ENCODE results near the gene ANKRD44.

ANKRD44 gene

GRCh38 chr2:197145471-197146056, 165.0 kb downstream of the ANKRD44 start:
- no peak for DNase-seq (ENCODE audit: low read depth in 2 of 2)

DNA sequence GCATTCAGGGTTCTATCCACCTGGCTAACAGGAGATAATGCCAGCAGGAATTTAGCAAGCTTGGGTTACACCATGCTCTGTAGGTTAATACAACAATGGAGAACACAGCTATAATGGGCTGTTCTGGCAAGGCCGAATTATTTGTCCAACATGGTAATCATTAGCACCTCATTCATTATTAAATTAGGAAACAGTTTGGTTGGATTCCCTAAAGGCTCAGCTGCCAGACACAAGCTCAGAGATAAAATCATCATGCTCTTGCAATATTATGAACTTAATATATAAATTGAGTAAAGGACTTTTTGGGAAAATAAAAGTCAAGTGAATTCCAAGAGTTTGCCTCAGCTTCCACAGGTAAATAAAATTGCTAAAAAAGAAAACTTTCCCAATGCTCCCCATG, 166.4 kb downstream of the ANKRD44 start:
- DNase-seq (ENCODE audit: low read depth in 2 of 2), result no peak

DNA sequence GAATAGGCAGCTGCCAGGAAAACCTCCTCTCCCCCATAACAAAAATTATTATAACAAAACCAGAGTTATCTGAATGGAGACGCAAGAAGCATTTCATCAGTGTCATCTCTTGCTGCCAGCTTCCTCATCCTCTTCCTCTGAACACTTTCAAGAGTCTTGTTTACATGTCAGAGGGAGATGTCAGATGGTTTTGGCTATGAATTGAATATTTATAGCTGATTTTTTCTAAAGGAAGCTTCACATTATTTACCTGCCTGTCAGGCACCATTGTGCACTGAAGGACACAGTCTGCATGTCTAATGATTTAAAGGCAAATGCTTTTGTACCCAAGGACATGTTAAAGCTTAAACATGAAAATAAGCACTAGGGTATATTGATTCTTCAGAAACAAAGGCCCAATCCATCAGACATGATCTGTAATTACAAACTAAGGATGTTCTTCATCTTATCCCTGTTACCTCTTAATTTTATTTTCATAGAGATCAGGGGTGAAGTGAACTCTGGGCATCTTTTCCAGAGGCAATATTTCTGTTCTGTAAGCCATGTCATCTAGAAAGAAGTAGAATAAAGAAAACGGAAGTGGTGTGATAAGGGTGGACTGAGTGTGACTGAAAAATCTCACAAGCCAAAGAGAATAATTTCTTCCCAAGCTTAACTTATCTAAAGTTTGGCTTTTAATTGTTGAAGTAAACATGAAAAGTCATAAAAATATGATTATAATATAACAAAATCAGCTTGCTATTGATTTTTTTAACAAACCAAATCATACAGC, 168.7 kb downstream of the ANKRD44 start:
- no peak for DNase-seq (ENCODE audit: low read depth in 2 of 2)

DNA sequence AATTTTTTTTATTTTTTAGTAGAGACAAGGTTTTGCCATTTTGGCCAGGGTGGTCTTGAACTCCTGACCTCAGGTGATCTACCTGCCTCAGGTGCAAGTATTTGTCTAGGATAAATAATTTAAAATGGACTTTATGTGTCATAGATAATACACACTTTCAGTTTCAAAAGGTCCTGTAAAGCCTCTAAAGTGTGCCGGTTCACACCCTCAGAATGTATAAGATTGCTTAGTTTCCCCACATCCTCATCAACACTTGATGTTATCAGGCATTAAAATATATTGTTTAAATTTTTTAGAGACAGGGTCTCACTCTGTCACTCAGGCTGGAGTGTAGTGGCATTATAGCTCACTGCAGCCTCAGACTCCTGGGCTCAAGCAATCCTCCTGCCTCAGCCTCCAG, 170.5 kb downstream of the ANKRD44 start:
- no peak for DNase-seq (ENCODE audit: low read depth in 2 of 2)

- no peak for DNase-seq (ENCODE audit: low read depth in 2 of 2)
These were observed 172.1 kb downstream of the ANKRD44 start for GRCh38 chr2:197138506-197138905.

DNA sequence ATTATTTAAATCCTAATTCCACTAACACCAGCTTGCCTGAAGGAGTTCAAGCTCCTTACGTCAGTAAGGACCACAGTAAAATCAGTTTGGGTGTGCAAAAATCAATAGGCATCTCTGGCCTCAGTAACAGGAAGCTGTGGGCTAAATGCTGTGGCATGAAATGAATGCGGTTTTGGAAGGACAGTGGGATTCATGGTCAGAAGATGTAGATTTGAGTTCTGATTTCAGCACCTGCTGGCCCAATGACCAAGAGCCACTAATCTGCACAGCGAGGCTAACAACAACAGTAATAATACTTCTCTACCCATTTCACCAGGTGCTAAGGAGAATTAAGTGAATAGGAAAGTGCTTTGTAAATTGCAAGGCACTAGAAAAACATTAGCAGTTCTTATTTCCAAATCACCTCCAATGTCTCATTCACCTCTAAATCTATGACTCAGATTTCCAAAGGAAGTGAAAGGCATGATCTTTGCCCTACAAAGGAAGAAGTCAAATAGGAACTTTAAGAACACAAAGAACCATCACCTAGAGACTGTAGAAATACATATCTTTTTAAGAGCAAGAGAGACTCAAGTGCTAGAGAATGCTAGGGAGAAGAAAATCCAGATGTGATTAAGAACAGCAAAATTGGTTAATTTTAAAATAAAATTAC, 172.6 kb downstream of the ANKRD44 start:
- no peak for DNase-seq (ENCODE audit: low read depth in 2 of 2)

DNA sequence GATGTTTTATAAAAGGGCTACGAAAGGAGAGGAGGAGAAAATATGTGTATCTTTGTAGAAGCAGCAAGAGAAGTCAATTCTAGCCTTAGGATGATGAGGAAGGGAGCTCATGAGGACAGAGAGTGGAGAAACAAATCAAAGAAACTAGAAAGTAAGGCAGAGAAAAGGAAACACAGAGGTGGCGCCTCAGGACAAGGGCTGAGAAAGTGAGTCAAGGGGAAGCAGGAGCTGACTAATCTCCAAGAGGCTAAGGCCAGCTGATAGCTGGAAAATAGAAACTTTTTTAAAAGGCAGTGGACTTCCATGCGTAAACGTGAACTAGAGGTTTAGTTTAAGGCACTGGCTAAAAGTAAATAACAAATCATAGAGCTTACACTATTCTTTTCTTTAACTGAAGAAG, 173.3 kb downstream of the ANKRD44 start:
- no peak for DNase-seq (ENCODE audit: low read depth in 2 of 2)

DNA sequence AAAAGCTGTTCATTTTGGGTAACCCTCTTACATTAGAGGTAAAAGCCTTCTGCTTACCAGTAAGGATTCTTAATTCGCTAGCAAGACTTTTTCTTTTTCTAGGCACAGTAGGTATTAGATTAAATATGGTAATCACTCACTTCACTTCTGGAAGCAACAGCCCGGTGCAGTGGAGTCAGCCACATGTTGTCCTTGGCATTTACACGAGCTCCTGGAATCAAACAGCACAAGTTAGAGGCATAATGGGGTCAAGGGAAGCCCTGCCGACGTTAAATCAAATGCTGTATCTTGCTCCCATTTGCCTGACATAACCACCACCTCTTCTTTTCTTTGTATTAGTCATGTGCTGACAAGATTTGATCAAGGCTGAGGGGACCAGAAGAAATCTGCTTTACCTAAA, 174.1 kb downstream of the ANKRD44 start:
- no peak for DNase-seq (ENCODE audit: low read depth in 2 of 2)

GRCh38 chr2:197135806-197136205, 174.8 kb downstream of the ANKRD44 start:
- DNase-seq (ENCODE audit: low read depth in 2 of 2), result no peak

DNA sequence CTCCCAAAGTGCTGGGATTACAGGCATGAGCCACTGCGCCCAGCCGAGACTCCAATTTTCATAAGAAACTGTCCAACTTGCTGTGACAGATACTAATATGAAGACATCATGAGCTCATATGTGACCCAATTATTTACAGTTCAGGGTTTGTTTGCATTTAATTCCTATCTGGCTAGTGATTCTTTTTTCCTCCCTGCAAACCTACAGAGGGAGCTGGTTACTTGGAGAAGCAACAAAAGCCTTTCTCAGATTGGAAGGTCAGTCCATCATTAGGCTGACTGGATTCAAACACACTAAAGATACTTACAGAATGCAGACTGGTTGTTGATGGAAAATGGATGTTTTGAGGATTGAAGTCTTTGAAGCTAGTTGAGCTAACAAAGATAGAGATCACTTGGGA, 176.4 kb downstream of the ANKRD44 start:
- no peak for DNase-seq (ENCODE audit: low read depth in 2 of 2)

- no peak for DNase-seq (ENCODE audit: low read depth in 2 of 2)
These were observed 179.1 kb downstream of the ANKRD44 start for GRCh38 chr2:197131558-197131855.

DNA sequence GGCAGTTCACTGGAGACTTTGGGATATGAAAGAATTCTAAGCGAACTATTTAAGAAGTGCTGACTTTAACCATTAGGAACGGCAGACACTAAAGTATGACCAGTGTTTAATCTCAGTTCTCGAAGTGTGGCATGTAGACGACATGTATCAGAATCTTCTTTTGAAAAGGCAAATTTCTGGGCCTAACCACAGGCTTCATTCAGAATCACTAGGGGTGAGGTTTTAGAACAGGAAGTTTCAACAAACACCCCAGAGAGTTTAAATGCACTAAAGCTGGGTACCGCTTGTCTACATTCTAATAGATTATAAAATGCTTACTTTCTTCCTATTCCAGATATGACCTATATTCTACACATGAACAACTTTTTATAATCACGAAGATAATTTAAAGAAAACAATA, 180.3 kb downstream of the ANKRD44 start:
- DNase-seq (ENCODE audit: low read depth in 2 of 2), result no peak

- DNase-seq (ENCODE audit: low read depth in 2 of 2), result no peak
These were observed 181.7 kb downstream of the ANKRD44 start for GRCh38 chr2:197128897-197129296.

DNA sequence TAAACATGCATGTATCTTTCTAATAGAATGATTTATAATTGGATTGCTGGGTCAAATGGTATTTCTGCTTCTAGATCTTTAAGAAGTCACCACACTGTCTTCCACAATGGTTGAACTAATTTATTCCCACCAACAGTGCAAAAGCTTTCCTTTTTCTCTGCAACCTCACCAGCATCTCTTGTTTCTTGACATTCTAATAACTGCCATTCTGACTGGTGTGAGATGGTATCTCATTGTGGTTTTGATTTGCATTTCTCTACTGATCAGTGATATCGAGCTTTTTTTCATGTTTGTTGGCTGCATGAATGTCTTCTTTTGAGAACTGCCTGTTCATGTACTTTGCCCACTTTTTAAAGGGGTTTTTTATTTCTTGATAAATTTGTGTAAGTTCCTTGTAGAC, 182.5 kb downstream of the ANKRD44 start:
- DNase-seq (ENCODE audit: low read depth in 2 of 2), result no peak

DNA sequence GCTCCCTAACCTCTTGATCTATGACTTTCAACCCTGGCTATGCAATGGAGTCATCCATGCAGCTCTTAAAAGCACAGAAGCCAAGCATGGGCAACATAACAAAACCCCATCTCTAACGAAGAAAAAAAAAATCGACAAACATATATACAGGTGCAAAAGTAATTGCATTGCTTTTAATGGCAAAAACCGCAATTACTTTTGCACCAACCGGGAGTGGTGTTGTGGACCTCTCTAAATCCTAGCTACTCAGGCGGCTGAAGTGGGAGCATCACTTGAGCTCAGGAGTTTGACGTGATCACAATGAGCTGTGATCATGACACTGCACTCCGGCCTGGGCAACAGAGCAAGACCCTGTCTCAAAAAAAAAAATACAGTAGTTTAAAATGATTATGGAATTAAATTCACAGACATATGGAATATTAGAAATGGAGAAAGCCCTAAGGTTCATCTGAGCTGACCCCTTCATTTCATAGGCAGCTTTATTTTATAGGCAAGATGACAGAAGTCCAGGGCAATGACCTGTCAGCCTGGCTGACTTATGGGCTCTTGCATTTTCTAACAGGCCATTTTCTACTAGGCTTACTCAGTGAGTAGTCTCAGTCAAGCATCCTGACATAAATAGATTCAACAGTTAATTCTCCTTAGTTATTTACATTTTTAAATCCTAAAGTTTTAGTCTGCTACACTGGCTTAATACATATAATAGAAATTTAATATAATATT, 183.8 kb downstream of the ANKRD44 start:
- no peak for DNase-seq (ENCODE audit: low read depth in 2 of 2)

DNA sequence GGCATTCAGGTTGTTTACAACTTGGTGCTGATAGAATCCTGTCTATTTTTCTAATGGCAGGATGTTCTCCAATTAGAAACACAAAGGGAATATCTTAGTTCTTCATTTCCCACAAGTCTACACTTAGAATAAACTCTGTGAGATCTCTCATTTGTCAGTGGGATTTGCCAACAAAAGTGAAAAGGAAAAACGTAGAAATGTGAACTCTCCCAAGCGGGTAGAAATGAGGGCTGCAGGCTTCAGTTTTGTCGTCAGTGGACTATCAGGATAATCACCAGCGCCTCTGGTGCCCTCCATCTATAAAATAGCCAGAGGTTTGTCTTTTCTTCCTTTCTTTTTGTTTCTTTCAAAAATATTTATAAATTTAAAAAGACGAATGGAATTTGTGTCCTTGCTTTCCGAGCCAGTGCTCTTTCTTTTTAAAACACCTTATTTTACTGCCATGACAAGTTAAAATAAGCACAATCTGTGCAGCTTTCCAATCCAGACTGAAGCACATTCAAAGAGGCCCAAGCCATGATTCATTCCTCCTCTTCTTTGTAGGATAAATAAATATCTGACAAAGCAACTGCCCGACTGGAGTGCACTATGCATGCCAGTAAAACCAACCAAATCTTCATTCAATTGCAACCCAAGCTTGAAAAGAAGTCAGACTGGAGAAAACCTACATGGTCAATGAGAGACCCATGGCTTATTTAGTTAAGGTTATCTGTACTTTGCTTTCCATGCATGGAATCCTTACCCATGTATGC, 185.8 kb downstream of the ANKRD44 start:
- no peak for DNase-seq (ENCODE audit: low read depth in 2 of 2)

DNA sequence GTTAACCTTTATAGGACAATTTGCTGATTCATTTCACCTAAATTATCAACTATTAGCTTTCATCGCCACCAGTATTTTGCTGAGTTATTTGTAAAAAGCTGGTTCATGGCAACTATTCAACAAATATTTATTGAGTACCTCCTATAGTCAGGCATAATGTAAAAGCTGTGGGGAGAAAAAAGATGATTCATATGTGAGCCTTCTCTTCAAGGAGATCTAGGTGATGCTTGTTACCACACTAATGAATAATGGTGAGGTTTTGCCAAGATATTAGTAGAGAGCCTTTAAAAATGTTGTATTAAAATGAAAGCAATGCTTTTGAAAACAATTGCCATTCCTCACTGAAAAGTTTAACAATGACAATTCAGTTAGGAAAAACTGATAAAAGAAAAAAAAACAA, 187.8 kb downstream of the ANKRD44 start:
- DNase-seq (ENCODE audit: low read depth in 2 of 2), result no peak

DNA sequence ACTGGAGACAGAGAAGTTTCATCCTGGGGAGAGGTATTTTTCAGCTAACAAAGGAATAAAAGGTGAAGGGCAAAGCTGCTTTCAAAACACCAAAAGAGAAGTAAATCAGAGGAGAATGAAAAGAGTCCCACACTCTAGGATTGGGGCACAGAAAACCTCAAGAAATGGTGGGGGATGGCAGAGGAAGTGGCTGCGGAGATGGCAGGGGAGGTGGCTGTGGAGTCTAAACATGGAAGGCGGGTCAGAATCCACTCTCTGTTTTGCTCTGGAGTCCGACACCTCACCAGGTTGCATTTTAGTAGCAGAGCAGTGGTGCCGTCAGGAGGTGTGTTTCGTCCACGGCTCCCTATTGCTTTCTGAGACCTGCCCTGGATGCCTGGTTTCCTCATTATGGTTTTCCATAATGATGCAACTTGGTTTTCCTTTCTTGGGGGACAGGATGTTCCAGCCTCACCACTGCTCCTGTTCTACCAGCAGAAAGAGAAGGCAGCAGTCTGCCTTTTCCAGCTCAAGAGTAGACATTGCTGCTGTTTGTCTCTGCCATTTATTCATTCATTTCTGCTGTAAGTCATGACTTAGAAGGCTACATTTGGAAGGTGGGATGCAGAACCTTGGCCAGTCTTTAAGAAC, 188.7 kb downstream of the ANKRD44 start:
- DNase-seq (ENCODE audit: low read depth in 2 of 2), result no peak

GRCh38 chr2:197121255-197121654, 189.3 kb downstream of the ANKRD44 start:
- no peak for DNase-seq (ENCODE audit: low read depth in 2 of 2)

- no peak for DNase-seq (ENCODE audit: low read depth in 2 of 2)
These were observed 194.2 kb downstream of the ANKRD44 start for GRCh38 chr2:197116306-197116879.

- no peak for DNase-seq (ENCODE audit: low read depth in 2 of 2)
These were observed 195.3 kb downstream of the ANKRD44 start for GRCh38 chr2:197115325-197115724.

All from activated CD4-positive, alpha-beta T cell treated with anti-CD3 and anti-CD28 coated beads for 24 hours (primary cell).